Mesendoderm (in vitro differentiated cells): ENCODE results near the gene DNAJC25.

ENCODE experiments used
- DNase-seq: peaks from one replicate; pipeline ENCODE4 v3.0.0; 2013
- H2AK5ac ChIP-seq: 2 replicates; pipeline ENCODE4 v1.6.1; 2013; ENCODE audit warnings: low read length, inconsistent platforms
- H2BK120ac ChIP-seq: 2 replicates; pipeline ENCODE4 v1.6.1; 2013; ENCODE audit warnings: low read depth, mild to moderate bottlenecking, low read length, moderate library complexity, mixed read lengths
- H2BK15ac ChIP-seq: replicated peaks from 2 replicates; pipeline ENCODE4 v1.6.1; 2013; ENCODE audit warnings: low read depth, mild to moderate bottlenecking, moderate library complexity
- H2BK5ac ChIP-seq: 2 replicates; pipeline ENCODE4 v1.6.1; 2013; ENCODE audit warnings: low read length, inconsistent platforms
- H3K18ac ChIP-seq: 2 replicates; pipeline ENCODE4 v1.6.1; 2013; ENCODE audit warnings: mild to moderate bottlenecking, low read length, mixed read lengths
- H3K23ac ChIP-seq: one replicate; pipeline ENCODE4 v1.6.1; 2013; ENCODE audit warnings: low read length
- H3K27ac ChIP-seq: 2 replicates; pipeline ENCODE4 v1.5.1; 2013; ENCODE audit warnings: low read depth, mild to moderate bottlenecking, inconsistent platforms, low read length, moderate library complexity
- H3K27me3 ChIP-seq: 2 replicates; pipeline ENCODE4 v1.6.1; 2013; ENCODE audit warnings: low read length, control low read depth, mild to moderate bottlenecking, inconsistent platforms; ENCODE audit not compliant: insufficient read depth, poor library complexity
- H3K36me3 ChIP-seq: 2 replicates; pipeline ENCODE4 v1.6.1; 2013; ENCODE audit warnings: low read length, inconsistent platforms; ENCODE audit not compliant: control insufficient read depth, insufficient read depth
- H3K4ac ChIP-seq: one replicate; pipeline ENCODE4 v1.6.1; 2013; ENCODE audit warnings: low read depth, mild to moderate bottlenecking, low read length, moderate library complexity
- H3K4me1 ChIP-seq: 2 replicates; pipeline ENCODE4 v1.6.1; 2013; ENCODE audit warnings: low read depth, low read length, inconsistent platforms; ENCODE audit not compliant: control insufficient read depth
- H3K4me2 ChIP-seq: 2 replicates; pipeline ENCODE4 v1.6.1; 2013; ENCODE audit warnings: low read length
- H3K4me3 ChIP-seq: 2 replicates; pipeline ENCODE4 v1.5.1; 2013; ENCODE audit warnings: mild to moderate bottlenecking, low read length
- H3K56ac ChIP-seq: one replicate; pipeline ENCODE4 v1.6.1; 2013; ENCODE audit warnings: low read length
- H3K79me1 ChIP-seq: 2 replicates; pipeline ENCODE4 v1.6.1; 2013; ENCODE audit warnings: low read length, inconsistent platforms
- H3K79me2 ChIP-seq: 2 replicates; pipeline ENCODE4 v1.6.1; 2013; ENCODE audit warnings: mild to moderate bottlenecking, low read length; ENCODE audit not compliant: control insufficient read depth, insufficient read depth
- H3K9ac ChIP-seq: 2 replicates; pipeline ENCODE4 v1.6.1; 2013; ENCODE audit warnings: low read length, inconsistent platforms
- H4K5ac ChIP-seq: one replicate; pipeline ENCODE4 v1.6.1; 2013; ENCODE audit warnings: low read length
- H4K8ac ChIP-seq: one replicate; pipeline ENCODE4 v1.6.1; 2013; ENCODE audit warnings: low read depth, mild to moderate bottlenecking, control low read depth, low read length, moderate library complexity
- WGBS: extraction: QIAGEN DNeasy Blood & Tissue Kit; methylation state at CpG from one replicate; pipeline ENCODE4 v1.1.7; 2013; ENCODE audit warnings: low lambda C conversion rate, missing lambda C conversion rate; ENCODE audit not compliant: insufficient coverage; ENCODE audit errors: extremely low coverage; 5-methylcytosine and 5-hydroxymethylcytosine counted together

Gene DNAJC25

GRCh38 chr9:111598733-111599091 is 32.4 kb upstream of the DNAJC25 start:
- Histone ChIP-seq H3K79me1 (no peaks in the 10 kb centered on the region), H2BK15ac (no peak overlapping the region), H3K56ac (peak overlapping the region; percentile 61), H2BK120ac (no peak overlapping the region), H3K27ac (peak overlapping the region; percentile 74), H3K4me1 (peaks cover 2% of the 10 kb centered on the region), H2AK5ac (no peak overlapping the region), H4K5ac (no peak overlapping the region), H3K4me3 (peak overlapping the region; percentile 81), H3K23ac (no peak overlapping the region), H3K9ac (peak overlapping the region; percentile 48), H4K8ac (no peak overlapping the region), H3K79me2 (no peaks in the 10 kb centered on the region), H3K18ac (peak overlapping the region; percentile 91), H3K4ac (peak overlapping the region; percentile 83), H3K27me3 (no peaks in the 10 kb centered on the region), H3K4me2 (peak overlapping the region; percentile 28), H2BK5ac (no peak overlapping the region), H3K36me3 (peaks cover 2% of the 10 kb centered on the region)
- WGBS, result no CpG with 5 or more reads among the region's 16 CpGs
- DNase-seq, result peak; percentile 29

- peak; percentile 93 for DNase-seq
- Histone ChIP-seq H3K18ac (peak within 1 kb of the TSS; percentile 91), H4K5ac (no peak within 1 kb of the TSS), H3K9ac (peak within 1 kb of the TSS; percentile 48), H3K56ac (peak within 1 kb of the TSS; percentile 61), H3K4me1 (peaks cover 3% of the 10 kb centered on the region), H3K36me3 (peaks cover 2% of the 10 kb centered on the region), H2BK5ac (no peak within 1 kb of the TSS), H3K4me2 (peak within 1 kb of the TSS; percentile 72), H3K79me2 (no peaks in the 10 kb centered on the region), H3K27me3 (no peaks in the 10 kb centered on the region), H2BK120ac (no peak within 1 kb of the TSS), H3K79me1 (no peaks in the 10 kb centered on the region), H3K4ac (peak within 1 kb of the TSS; percentile 83), H4K8ac (peak within 1 kb of the TSS; percentile 98), H3K23ac (no peak within 1 kb of the TSS), H3K27ac (peak within 1 kb of the TSS; percentile 74), H3K4me3 (peak within 1 kb of the TSS; percentile 81), H2BK15ac (no peak within 1 kb of the TSS), H2AK5ac (no peak within 1 kb of the TSS)
- WGBS, result no CpG with 5 or more reads among the region's 64 CpGs
Observed at GRCh38 chr9:111599092-111599954, 31.8 kb upstream of the DNAJC25 start, which contains the start of gene PTGR1. Gene PTGR1 (minus strand): TSS chr9:111599647. CDS start chr9:111597422, 2,225 bp downstream.

GRCh38 chr9:111599955-111600343 is 31.2 kb upstream of the DNAJC25 start:
- Histone ChIP-seq H2BK15ac (no peak overlapping the region), H2BK120ac (no peak overlapping the region), H4K5ac (no peak overlapping the region), H3K27me3 (no peaks in the 10 kb centered on the region), H3K56ac (peak overlapping the region; percentile 61), H3K4me2 (peak overlapping the region; percentile 72), H3K18ac (peak overlapping the region; percentile 62), H2BK5ac (no peak overlapping the region), H3K4ac (no peak overlapping the region), H3K79me1 (no peaks in the 10 kb centered on the region), H3K4me1 (peaks cover 7% of the 10 kb centered on the region), H3K9ac (peak overlapping the region; percentile 48), H3K27ac (no peak overlapping the region), H3K23ac (no peak overlapping the region), H3K4me3 (peak overlapping the region; percentile 81), H2AK5ac (no peak overlapping the region), H4K8ac (no peak overlapping the region), H3K79me2 (no peaks in the 10 kb centered on the region), H3K36me3 (peaks cover 2% of the 10 kb centered on the region)
- no CpG with 5 or more reads among the region's 17 CpGs for WGBS
- no peak for DNase-seq

GRCh38 chr9:111601237-111602018 is 29.7 kb upstream of the DNAJC25 start:
- no CpG with 5 or more reads among the region's 10 CpGs for WGBS

GRCh38 chr9:111603041-111603440 is 28.1 kb upstream of the DNAJC25 start:
- H3K27me3 ChIP-seq, result no peaks in the 10 kb centered on the region
- no peak for DNase-seq
- no peaks in the 10 kb centered on the region for H3K36me3 ChIP-seq
- H3K79me2 ChIP-seq, result no peaks in the 10 kb centered on the region
- H2AK5ac ChIP-seq, result no peak overlapping the region
- H3K27ac ChIP-seq, result no peak overlapping the region
- H4K8ac ChIP-seq, result no peak overlapping the region
- peak overlapping the region; percentile 74 for H3K23ac ChIP-seq
- H3K9ac ChIP-seq, result no peak overlapping the region
- no peak overlapping the region for H3K18ac ChIP-seq
- H2BK15ac ChIP-seq, result no peak overlapping the region
- peak overlapping the region; percentile 25 for H2BK5ac ChIP-seq
- no peak overlapping the region for H4K5ac ChIP-seq
- H3K4ac ChIP-seq, result no peak overlapping the region
- H3K4me3 ChIP-seq, result no peak overlapping the region
- no peaks in the 10 kb centered on the region for H3K79me1 ChIP-seq
- peak overlapping the region; percentile 49 for H2BK120ac ChIP-seq
- no peak overlapping the region for H3K4me2 ChIP-seq
- H3K56ac ChIP-seq, result peak overlapping the region; percentile 62
- H3K4me1 ChIP-seq, result peaks cover 7% of the 10 kb centered on the region
- WGBS, result no CpG with 5 or more reads among the region's 4 CpGs

More at GRCh38 chr9:111601237-111602018, 29.7 kb upstream of the DNAJC25 start:
- Histone ChIP-seq H3K79me2 (no peaks in the 10 kb centered on the region), H3K56ac (no peak overlapping the region), H2AK5ac (no peak overlapping the region), H3K18ac (no peak overlapping the region), H3K27me3 (no peaks in the 10 kb centered on the region), H3K4ac (no peak overlapping the region), H3K4me3 (no peak overlapping the region), H4K8ac (no peak overlapping the region), H3K27ac (no peak overlapping the region), H3K79me1 (no peaks in the 10 kb centered on the region), H3K23ac (no peak overlapping the region), H3K4me2 (no peak overlapping the region), H2BK5ac (no peak overlapping the region), H4K5ac (no peak overlapping the region), H3K36me3 (peaks cover 2% of the 10 kb centered on the region), H2BK15ac (peak overlapping the region; percentile 28), H3K4me1 (peaks cover 7% of the 10 kb centered on the region), H3K9ac (no peak overlapping the region), H2BK120ac (no peak overlapping the region)
- DNase-seq, result peak; percentile 38
